GM23248 (cell line): ENCODE measurements around the gene DMBT1.

Source experiments
- EZH2 ChIP-seq: fragments of 200-600 bp; sonication (generic); IDR thresholded peaks from 2 replicates; pipeline ENCODE4 v1.6.1; 2018; ENCODE audit warnings: antibody characterized with exemption, mild to moderate bottlenecking; ENCODE audit not compliant: insufficient read depth, poor library complexity, severe bottlenecking
- EZH2phosphoT487 ChIP-seq: fragments of 200-600 bp; sonication (generic); IDR thresholded peaks from 2 replicates; pipeline ENCODE4 v1.6.1; 2018; ENCODE audit warnings: antibody characterized with exemption, moderate library complexity, mild to moderate bottlenecking, low read depth; ENCODE audit not compliant: insufficient read depth

- TF ChIP-seq EZH2: no peak
- no peak for TF ChIP-seq EZH2phosphoT487
Measured at GRCh38 chr10:122570920-122571319, 10.4 kb downstream of the DMBT1 start.
